ENCODE measurements around the gene TMPRSS2.
A peak's percentile ranks its signal among the peaks of the same experiment; 100 is the strongest.
"Not testable (repeated sequence)": the region's sequence is repeated elsewhere in the genome, so short reads cannot be mapped to it uniquely, and the experiment has no call there.

The TMPRSS2 gene

DNA sequence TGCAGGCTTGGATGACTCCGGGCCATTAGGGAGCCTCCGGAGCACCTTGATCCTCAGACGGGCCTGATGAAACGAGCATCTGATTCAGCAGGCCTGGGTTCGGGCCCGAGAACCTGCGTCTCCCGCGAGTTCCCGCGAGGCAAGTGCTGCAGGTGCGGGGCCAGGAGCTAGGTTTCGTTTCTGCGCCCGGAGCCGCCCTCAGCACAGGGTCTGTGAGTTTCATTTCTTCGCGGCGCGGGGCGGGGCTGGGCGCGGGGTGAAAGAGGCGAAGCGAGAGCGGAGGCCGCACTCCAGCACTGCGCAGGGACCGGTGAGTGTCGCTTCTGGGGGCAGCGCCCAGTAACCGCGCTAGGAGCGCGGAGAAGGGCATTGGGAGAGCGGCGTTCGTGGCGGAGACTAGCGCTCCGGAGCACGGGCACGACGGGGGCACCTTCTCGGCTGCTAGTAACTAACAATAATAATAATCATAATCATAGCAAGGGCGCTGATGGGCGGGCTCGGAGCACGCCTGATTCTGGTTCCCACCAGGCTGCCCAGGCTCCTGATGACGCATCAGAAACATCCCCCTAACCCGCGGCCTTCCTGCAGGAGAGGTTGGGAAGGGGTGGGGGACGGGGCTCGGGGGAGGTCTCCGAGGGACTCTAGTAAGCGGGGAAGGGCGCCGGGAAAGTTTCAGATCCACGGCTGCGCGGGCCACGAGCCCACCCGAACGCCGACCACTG, 81.8 kb downstream of the TMPRSS2 start, which contains the start of gene MX1:
Gene MX1 (plus strand): TSS at position 286 of the 722 bp plus-strand sequence. CDS start 5,832 bp downstream, outside the sequence.
- TF ChIP-seq SNAI2 (CRISPR knock-in tag; IDR thresholded peaks at IDR 0.05) (no peak), TOX (CRISPR knock-in tag; IDR thresholded peaks at IDR 0.05; ENCODE audit: borderline replicate concordance) (no peak), RARB (CRISPR knock-in tag; IDR thresholded peaks at IDR 0.05) (no peak), TCF4 (CRISPR knock-in tag; IDR thresholded peaks at IDR 0.05; ENCODE audit: borderline replicate concordance) (no peak)
- peak; percentile 73 for ATAC-seq

DNA sequence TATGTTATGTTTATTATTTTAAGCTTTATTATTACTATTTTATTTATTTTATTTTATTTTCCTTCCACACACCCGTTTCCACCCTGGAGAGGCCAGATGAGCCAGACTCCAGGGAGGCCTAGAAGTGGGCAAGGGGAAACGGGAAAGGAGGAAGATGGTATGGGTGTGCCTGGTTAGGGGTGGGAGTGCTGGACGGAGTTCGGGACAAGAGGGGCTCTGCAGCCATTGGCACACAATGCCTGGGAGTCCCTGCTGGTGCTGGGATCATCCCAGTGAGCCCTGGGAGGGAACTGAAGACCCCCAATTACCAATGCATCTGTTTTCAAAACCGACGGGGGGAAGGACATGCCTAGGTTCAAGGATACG, 82.4 kb downstream of the TMPRSS2 start:
- no peak for TF ChIP-seq ZC3H10 (CRISPR knock-in tag; IDR thresholded peaks at IDR 0.05)
- TF ChIP-seq, protein P1, sequence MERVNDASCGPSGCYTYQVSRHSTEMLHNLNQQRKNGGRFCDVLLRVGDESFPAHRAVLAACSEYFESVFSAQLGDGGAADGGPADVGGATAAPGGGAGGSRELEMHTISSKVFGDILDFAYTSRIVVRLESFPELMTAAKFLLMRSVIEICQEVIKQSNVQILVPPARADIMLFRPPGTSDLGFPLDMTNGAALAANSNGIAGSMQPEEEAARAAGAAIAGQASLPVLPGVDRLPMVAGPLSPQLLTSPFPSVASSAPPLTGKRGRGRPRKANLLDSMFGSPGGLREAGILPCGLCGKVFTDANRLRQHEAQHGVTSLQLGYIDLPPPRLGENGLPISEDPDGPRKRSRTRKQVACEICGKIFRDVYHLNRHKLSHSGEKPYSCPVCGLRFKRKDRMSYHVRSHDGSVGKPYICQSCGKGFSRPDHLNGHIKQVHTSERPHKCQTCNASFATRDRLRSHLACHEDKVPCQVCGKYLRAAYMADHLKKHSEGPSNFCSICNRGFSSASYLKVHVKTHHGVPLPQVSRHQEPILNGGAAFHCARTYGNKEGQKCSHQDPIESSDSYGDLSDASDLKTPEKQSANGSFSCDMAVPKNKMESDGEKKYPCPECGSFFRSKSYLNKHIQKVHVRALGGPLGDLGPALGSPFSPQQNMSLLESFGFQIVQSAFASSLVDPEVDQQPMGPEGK (CRISPR knock-in tag; IDR thresholded peaks at IDR 0.05; ENCODE audit: borderline replicate concordance) = no peak
- no peak for TF ChIP-seq ZNF565 (CRISPR knock-in tag; conservative IDR thresholded peaks at IDR 0.05; ENCODE audit: low read depth)
- no peak for TF ChIP-seq GLIS3 (CRISPR knock-in tag; IDR thresholded peaks at IDR 0.05)
- no peak for TF ChIP-seq CSDC2 (CRISPR knock-in tag; IDR thresholded peaks at IDR 0.05)
- TF ChIP-seq PPARA (CRISPR knock-in tag; IDR thresholded peaks at IDR 0.05; ENCODE audit: borderline replicate concordance) = no peak
- TF ChIP-seq BACH2 (CRISPR knock-in tag; IDR thresholded peaks at IDR 0.05; ENCODE audit: borderline replicate concordance) = no peak
- TF ChIP-seq, protein P2, sequence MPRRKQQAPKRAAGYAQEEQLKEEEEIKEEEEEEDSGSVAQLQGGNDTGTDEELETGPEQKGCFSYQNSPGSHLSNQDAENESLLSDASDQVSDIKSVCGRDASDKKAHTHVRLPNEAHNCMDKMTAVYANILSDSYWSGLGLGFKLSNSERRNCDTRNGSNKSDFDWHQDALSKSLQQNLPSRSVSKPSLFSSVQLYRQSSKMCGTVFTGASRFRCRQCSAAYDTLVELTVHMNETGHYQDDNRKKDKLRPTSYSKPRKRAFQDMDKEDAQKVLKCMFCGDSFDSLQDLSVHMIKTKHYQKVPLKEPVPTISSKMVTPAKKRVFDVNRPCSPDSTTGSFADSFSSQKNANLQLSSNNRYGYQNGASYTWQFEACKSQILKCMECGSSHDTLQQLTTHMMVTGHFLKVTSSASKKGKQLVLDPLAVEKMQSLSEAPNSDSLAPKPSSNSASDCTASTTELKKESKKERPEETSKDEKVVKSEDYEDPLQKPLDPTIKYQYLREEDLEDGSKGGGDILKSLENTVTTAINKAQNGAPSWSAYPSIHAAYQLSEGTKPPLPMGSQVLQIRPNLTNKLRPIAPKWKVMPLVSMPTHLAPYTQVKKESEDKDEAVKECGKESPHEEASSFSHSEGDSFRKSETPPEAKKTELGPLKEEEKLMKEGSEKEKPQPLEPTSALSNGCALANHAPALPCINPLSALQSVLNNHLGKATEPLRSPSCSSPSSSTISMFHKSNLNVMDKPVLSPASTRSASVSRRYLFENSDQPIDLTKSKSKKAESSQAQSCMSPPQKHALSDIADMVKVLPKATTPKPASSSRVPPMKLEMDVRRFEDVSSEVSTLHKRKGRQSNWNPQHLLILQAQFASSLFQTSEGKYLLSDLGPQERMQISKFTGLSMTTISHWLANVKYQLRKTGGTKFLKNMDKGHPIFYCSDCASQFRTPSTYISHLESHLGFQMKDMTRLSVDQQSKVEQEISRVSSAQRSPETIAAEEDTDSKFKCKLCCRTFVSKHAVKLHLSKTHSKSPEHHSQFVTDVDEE (CRISPR knock-in tag; IDR thresholded peaks at IDR 0.05) = no peak
- TF ChIP-seq SNAI2 (CRISPR knock-in tag; IDR thresholded peaks at IDR 0.05) = no peak
- no peak for TF ChIP-seq ZFP3 (CRISPR knock-in tag; IDR thresholded peaks at IDR 0.05)
- no peak for TF ChIP-seq ZFP30 (CRISPR knock-in tag; IDR thresholded peaks at IDR 0.05)
- no peak for TF ChIP-seq ISL1 (CRISPR knock-in tag; IDR thresholded peaks at IDR 0.05)
- no peak for TF ChIP-seq OSR1 (CRISPR knock-in tag; IDR thresholded peaks at IDR 0.05)
- TF ChIP-seq CSRNP3 (CRISPR knock-in tag; IDR thresholded peaks at IDR 0.05) = no peak
- no peak for TF ChIP-seq ZNF70 (CRISPR knock-in tag; IDR thresholded peaks at IDR 0.05)
- TF ChIP-seq, protein P3, sequence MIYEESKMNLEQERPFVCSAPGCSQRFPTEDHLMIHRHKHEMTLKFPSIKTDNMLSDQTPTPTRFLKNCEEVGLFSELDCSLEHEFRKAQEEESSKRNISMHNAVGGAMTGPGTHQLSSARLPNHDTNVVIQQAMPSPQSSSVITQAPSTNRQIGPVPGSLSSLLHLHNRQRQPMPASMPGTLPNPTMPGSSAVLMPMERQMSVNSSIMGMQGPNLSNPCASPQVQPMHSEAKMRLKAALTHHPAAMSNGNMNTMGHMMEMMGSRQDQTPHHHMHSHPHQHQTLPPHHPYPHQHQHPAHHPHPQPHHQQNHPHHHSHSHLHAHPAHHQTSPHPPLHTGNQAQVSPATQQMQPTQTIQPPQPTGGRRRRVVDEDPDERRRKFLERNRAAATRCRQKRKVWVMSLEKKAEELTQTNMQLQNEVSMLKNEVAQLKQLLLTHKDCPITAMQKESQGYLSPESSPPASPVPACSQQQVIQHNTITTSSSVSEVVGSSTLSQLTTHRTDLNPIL (CRISPR knock-in tag; IDR thresholded peaks at IDR 0.05; ENCODE audit: low read depth) = no peak
- no peak for TF ChIP-seq TOX (CRISPR knock-in tag; IDR thresholded peaks at IDR 0.05; ENCODE audit: borderline replicate concordance)
- no peak for TF ChIP-seq POU6F1 (CRISPR knock-in tag; IDR thresholded peaks at IDR 0.05; ENCODE audit: borderline replicate concordance, low read depth)
- no peak for TF ChIP-seq RARB (CRISPR knock-in tag; IDR thresholded peaks at IDR 0.05)
- ATAC-seq = no peak

- ATAC-seq = not testable (repeated sequence)
Observed at GRCh38 chr21:41423305-41423636, 84.7 kb downstream of the TMPRSS2 start.

Data from SK-N-SH treated with all-trans-retinoic acid at 6 μM for 48 hours (cell line).